ENCODE results near the gene ATF7. TPM values are rescaled to one million over a fixed set of nuclear protein-coding genes. Genes with fewer than 3 reads are reported as not detected.

Gene ATF7
- polyA plus RNA-seq, 4 donors = 35.6 to 47.6 (median 44.7) TPM

- no peak for DNase-seq (ENCODE audit: low read depth in 4 of 4, low spot score in 2 of 4)
These were observed 93.4 kb downstream of the ATF7 start for GRCh38 chr12:53532524-53533445.

- no peak for DNase-seq (ENCODE audit: low read depth in 4 of 4, low spot score in 2 of 4)
These were observed 94.2 kb downstream of the ATF7 start for GRCh38 chr12:53532021-53532420.

- no peak for DNase-seq (ENCODE audit: low read depth in 4 of 4, low spot score in 2 of 4)
These were observed 95.3 kb downstream of the ATF7 start for GRCh38 chr12:53530920-53531319.

- no peak for DNase-seq (ENCODE audit: low read depth in 4 of 4, low spot score in 2 of 4)
These were observed 96.1 kb downstream of the ATF7 start for GRCh38 chr12:53530061-53530460.

- no peak for DNase-seq (ENCODE audit: low read depth in 4 of 4, low spot score in 2 of 4)
These were observed 101.7 kb downstream of the ATF7 start for GRCh38 chr12:53524476-53524875.

- DNase-seq (ENCODE audit: low read depth in 4 of 4, low spot score in 2 of 4) = no peak
These were observed 103.1 kb downstream of the ATF7 start for GRCh38 chr12:53523131-53523530.

- no peak for DNase-seq (ENCODE audit: low read depth in 4 of 4, low spot score in 2 of 4)
These were observed 107.8 kb downstream of the ATF7 start for GRCh38 chr12:53518381-53518780.

GRCh38 chr12:53516758-53517455 is 109.3 kb downstream of the ATF7 start:
- DNase-seq (ENCODE audit: low read depth in 4 of 4, low spot score in 2 of 4) = no peak

- no peak for DNase-seq (ENCODE audit: low read depth in 4 of 4, low spot score in 2 of 4)
These were observed 110.9 kb downstream of the ATF7 start for GRCh38 chr12:53515291-53515680.

GRCh38 chr12:53514628-53515290 is 111.4 kb downstream of the ATF7 start:
- DNase-seq (ENCODE audit: low read depth in 4 of 4, low spot score in 2 of 4) = no peak

GRCh38 chr12:53513712-53514410 is 112.3 kb downstream of the ATF7 start:
- DNase-seq (ENCODE audit: low read depth in 4 of 4, low spot score in 2 of 4) = no peak

GRCh38 chr12:53510181-53510812 is 115.9 kb downstream of the ATF7 start:
- no peak for DNase-seq (ENCODE audit: low read depth in 4 of 4, low spot score in 2 of 4)

- peak in 2 of 4 donors; percentile 78 to 79 for DNase-seq (ENCODE audit: low read depth in 4 of 4, low spot score in 2 of 4)
These were observed 117.5 kb downstream of the ATF7 start for GRCh38 chr12:53508534-53509170.

- no peak for DNase-seq (ENCODE audit: low read depth in 4 of 4, low spot score in 2 of 4)
These were observed 118.6 kb downstream of the ATF7 start for GRCh38 chr12:53507603-53507885.

GRCh38 chr12:53506881-53507602 is 119.1 kb downstream of the ATF7 start, which contains the start of gene NPFF:
Gene NPFF, minus strand, starts transcription at chr12:53507484. Its CDS starts 10 bp downstream, at chr12:53507474.
- no peak for DNase-seq (ENCODE audit: low read depth in 4 of 4, low spot score in 2 of 4)

- DNase-seq (ENCODE audit: low read depth in 4 of 4, low spot score in 2 of 4) = no peak
These were observed 119.8 kb downstream of the ATF7 start for GRCh38 chr12:53506450-53506785.

- no peak for DNase-seq (ENCODE audit: low read depth in 4 of 4, low spot score in 2 of 4)
These were observed 120.4 kb downstream of the ATF7 start for GRCh38 chr12:53505555-53506449.

- DNase-seq (ENCODE audit: low read depth in 4 of 4, low spot score in 2 of 4) = no peak
These were observed 121.1 kb downstream of the ATF7 start for GRCh38 chr12:53505086-53505485.
